SK-N-SH (cell line): ENCODE results near the gene LIMK2. TPM values are rescaled to one million over a fixed set of nuclear protein-coding genes. Genes with fewer than 3 reads are reported as not detected.

Experiments
- CTCF ChIA-PET: fragments of 300-600, 350-600 bp; formaldehyde crosslinking; extraction: SDS; loops from one replicate; lab custom pipeline; 2021; lab: Yijun Ruan, JAX
- POLR2A ChIA-PET: fragments of 350-600 bp; sonication (Branson Sonifier 250); formaldehyde crosslinking; extraction: SDS; loops from one replicate; lab custom pipeline; 2020; ENCODE audit warnings: antibody characterized with exemption, inconsistent platforms; lab: Yijun Ruan, JAX
- DNase-seq: peaks from one replicate; pipeline ENCODE4 v3.0.0; 2012
- H2AFZ ChIP-seq: fragments of 200-600 bp; sonication (generic); 2 replicates; pipeline ENCODE4 v1.8.1; 2016; ENCODE audit warnings: antibody characterized with exemption, mild to moderate bottlenecking, low read depth
- H3F3A ChIP-seq: fragments of 200-600 bp; sonication (generic); replicated peaks from 2 replicates; pipeline ENCODE3; 2016; ENCODE audit warnings: antibody characterized with exemption, mild to moderate bottlenecking; ENCODE audit not compliant: insufficient read depth
- H3K27ac ChIP-seq, 2 experiments: fragments of 200-500 bp in 1 of 2; fragments of 200-600 bp in 1 of 2; sonication (Bioruptor generic) in 1 of 2; sonication (generic), shearing (Covaris generic) in 1 of 2; 2 replicates each; pipeline versions ENCODE4 v1.5.1 to v1.6.1; 2014 to 2016; ENCODE audit warnings: low read depth in 2 of 2, inconsistent platforms in 1 of 2, low read length in 1 of 2, mild to moderate bottlenecking in 1 of 2, mixed read lengths in 1 of 2
- H3K27me3 ChIP-seq: fragments of 200-600 bp; sonication (generic), shearing (Covaris generic); 2 replicates; pipeline ENCODE4 v1.6.1; 2016; ENCODE audit warnings: mixed run types; ENCODE audit not compliant: insufficient read depth
- H3K36me3 ChIP-seq, 2 experiments: fragments of 200-500 bp in 1 of 2; fragments of 200-600 bp in 1 of 2; sonication (Bioruptor generic) in 1 of 2; sonication (generic) in 1 of 2; replicated peaks in 1 of 2; 2 replicates each; pipeline versions ENCODE3 to v1.5.1; 2014 to 2016; ENCODE audit warnings: low read length in 1 of 2, mild to moderate bottlenecking in 1 of 2; ENCODE audit not compliant: insufficient read depth in 2 of 2, control insufficient read depth in 1 of 2
- H3K4me1 ChIP-seq, 2 experiments: fragments of 200-500 bp in 1 of 2; fragments of 200-600 bp in 1 of 2; sonication (Bioruptor generic) in 1 of 2; sonication (generic), shearing (Covaris generic) in 1 of 2; 2 replicates each; pipeline versions ENCODE4 v1.5.1 to v1.6.1; 2014 to 2016; ENCODE audit warnings: low read depth in 1 of 2, low read length in 1 of 2, mixed run types in 1 of 2; ENCODE audit not compliant: insufficient read depth in 2 of 2, control insufficient read depth in 1 of 2
- H3K4me2 ChIP-seq: fragments of 200-600 bp; sonication (generic), shearing (Covaris generic); 2 replicates; pipeline ENCODE4 v1.6.1; 2017; ENCODE audit warnings: mixed run types
- H3K4me3 ChIP-seq, 2 experiments: fragments of 200-500 bp in 1 of 2; fragments of 200-600 bp in 1 of 2; sonication (Bioruptor generic) in 1 of 2; sonication (generic), shearing (Covaris generic) in 1 of 2; 2 replicates each; pipeline versions ENCODE4 v1.5.1 to v1.8.1; 2014 to 2016; ENCODE audit warnings: low read depth in 2 of 2, inconsistent platforms in 1 of 2, low read length in 1 of 2, mild to moderate bottlenecking in 1 of 2, mixed read lengths in 1 of 2, moderate library complexity in 1 of 2
- H3K79me2 ChIP-seq: fragments of 200-600 bp; sonication (generic); 2 replicates; pipeline ENCODE4 v1.8.1; 2017; ENCODE audit warnings: mild to moderate bottlenecking; ENCODE audit not compliant: insufficient read depth
- H3K9ac ChIP-seq: fragments of 200-600 bp; sonication (generic); 2 replicates; pipeline ENCODE4 v1.6.1; 2017; ENCODE audit warnings: mixed run types
- H3K9me2 ChIP-seq: fragments of 200-600 bp; sonication (generic); 2 replicates; pipeline ENCODE4 v1.6.1; 2017; ENCODE audit warnings: mixed run types
- H3K9me3 ChIP-seq: fragments of 200-600 bp; sonication (generic); 2 replicates; pipeline ENCODE4 v1.6.1; 2017; ENCODE audit warnings: mixed run types, mild to moderate bottlenecking, moderate library complexity
- H4K20me1 ChIP-seq: fragments of 200-600 bp; sonication (generic); 2 replicates; pipeline ENCODE4 v1.6.1; 2017; ENCODE audit warnings: mild to moderate bottlenecking, mixed run types; ENCODE audit not compliant: insufficient read depth
- EP300 ChIP-seq, 2 experiments: IDR thresholded peaks; 2 replicates each; pipeline versions ENCODE4 v1.4.0 to v1.6.1; 2012; ENCODE audit warnings: borderline replicate concordance in 1 of 2, low read depth in 1 of 2, low read length in 1 of 2
- GABPA ChIP-seq: IDR thresholded peaks from 2 replicates; pipeline ENCODE4 v1.4.0; 2012; ENCODE audit warnings: low read depth, mild to moderate bottlenecking
- MAX ChIP-seq: IDR thresholded peaks from 2 replicates; pipeline ENCODE4 v1.4.0; 2012; ENCODE audit warnings: low read depth
- MXI1 ChIP-seq: IDR thresholded peaks from 2 replicates; pipeline ENCODE4 v1.6.1; 2012; ENCODE audit warnings: mild to moderate bottlenecking, low read depth, low read length, improper control_type of control experiment
- NFIC ChIP-seq: IDR thresholded peaks from 2 replicates; pipeline ENCODE4 v1.4.0; 2012; ENCODE audit warnings: borderline replicate concordance
- POLR2AphosphoS5 ChIP-seq: IDR thresholded peaks from 2 replicates; pipeline ENCODE4 v1.6.1; 2012; ENCODE audit warnings: low read depth, low read length
- SIN3A ChIP-seq: IDR thresholded peaks from 2 replicates; pipeline ENCODE4 v1.6.1; 2012; ENCODE audit warnings: low read depth, mild to moderate bottlenecking, low read length, moderate library complexity, borderline replicate concordance
- SMC3 ChIP-seq: IDR thresholded peaks from 2 replicates; pipeline ENCODE4 v1.6.1; 2012; ENCODE audit warnings: low read depth, low read length, improper control_type of control experiment
- TAF1 ChIP-seq: IDR thresholded peaks from 2 replicates; pipeline ENCODE4 v1.6.1; 2012; ENCODE audit warnings: low read depth, mild to moderate bottlenecking, low read length, moderate library complexity, borderline replicate concordance
- YY1 ChIP-seq: IDR thresholded peaks from 2 replicates; pipeline ENCODE4 v1.4.0; 2012; ENCODE audit warnings: low read depth, mild to moderate bottlenecking
- WGBS: methylation state at CpG from one replicate; pipeline ENCODE4 v1.1.6; 2017; ENCODE audit warnings: low lambda C conversion rate; 5-methylcytosine and 5-hydroxymethylcytosine counted together
- polyA plus RNA-seq, 3 experiments: library from polyadenylated mRNA; depleted of rRNA; stranded (reverse); fragments of >200 nt; gene quantifications; 2 replicates each; pipeline ENCODE4 v1.2.3, GENCODE V29; 2012
- TF ChIP-seq, protein P1 (sequence below): fragments of 150-350 bp; IDR thresholded peaks from 2 replicates; pipeline ENCODE4 v1.6.1; 2016; ENCODE audit warnings: mild to moderate bottlenecking, low read depth, low read length
- TF ChIP-seq, protein P2 (sequence below): IDR thresholded peaks from 2 replicates; pipeline ENCODE4 v1.4.0; 2012; ENCODE audit warnings: low read depth, borderline replicate concordance

Gene LIMK2
- polyA plus RNA-seq, 1 of the 3 experiments (the other 2 are of a cell fraction) = 9.8 TPM

GRCh38 chr22:31248138-31248745 is 36.1 kb downstream of the LIMK2 start:
- H3K4me2 ChIP-seq = peak overlapping the region; percentile 95
- peaks cover 15 to 63% of the 10 kb centered on the region in 2 experiments for H3K4me1 ChIP-seq
- peaks cover 2 to 3% of the 10 kb centered on the region in 2 experiments for H3K36me3 ChIP-seq
- peak overlapping the region; percentile 50; the same call in 1 of the 2 replicates for H2AFZ ChIP-seq
- peak overlapping the region; percentile 73 to 80 for H3K4me3 ChIP-seq
- H3F3A ChIP-seq = peaks cover 28% of the 10 kb centered on the region
- H4K20me1 ChIP-seq = peaks cover 4% of the 10 kb centered on the region; the same call in 1 of the 2 replicates
- WGBS = 9% methylated on average over 11 of the region's 17 CpGs
- peak overlapping the region; percentile 72 for H3K9ac ChIP-seq
- H3K9me3 ChIP-seq = no peaks in the 10 kb centered on the region
- H3K79me2 ChIP-seq = peaks cover 79% of the 10 kb centered on the region
- TF ChIP-seq, protein P1, sequence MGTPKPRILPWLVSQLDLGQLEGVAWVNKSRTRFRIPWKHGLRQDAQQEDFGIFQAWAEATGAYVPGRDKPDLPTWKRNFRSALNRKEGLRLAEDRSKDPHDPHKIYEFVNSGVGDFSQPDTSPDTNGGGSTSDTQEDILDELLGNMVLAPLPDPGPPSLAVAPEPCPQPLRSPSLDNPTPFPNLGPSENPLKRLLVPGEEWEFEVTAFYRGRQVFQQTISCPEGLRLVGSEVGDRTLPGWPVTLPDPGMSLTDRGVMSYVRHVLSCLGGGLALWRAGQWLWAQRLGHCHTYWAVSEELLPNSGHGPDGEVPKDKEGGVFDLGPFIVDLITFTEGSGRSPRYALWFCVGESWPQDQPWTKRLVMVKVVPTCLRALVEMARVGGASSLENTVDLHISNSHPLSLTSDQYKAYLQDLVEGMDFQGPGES = no peak
- TF ChIP-seq TAF1 (peak; percentile 77), SMC3 (peak; percentile 4; the same call in 1 of the 2 replicates), NFIC (no peak), MAX (peak; percentile 48; the same call in 1 of the 2 replicates), POLR2AphosphoS5 (peak; percentile 82; the same call in 1 of the 2 replicates), MXI1 (peak; percentile 83), GABPA (peak; percentile 67), YY1 (no peak), SIN3A (peak; percentile 72; the same call in 1 of the 2 replicates)
- TF ChIP-seq, all 33 proteins: peak for 7
- peak overlapping the region; percentile 61 to 88 for H3K27ac ChIP-seq
- H3K27me3 ChIP-seq = no peaks in the 10 kb centered on the region
- ChIA-PET CTCF (interaction anchor here (1.1 to 8.1 kb wide), 3 partner anchors 22 to 70 kb away, joined by 3 to 85 read pairs (median 50); partner anchors contain the start of gene LIMK2), POLR2A (interaction anchor here (0.6 to 1.3 kb wide), 6 partner anchors 21 to 99 kb away, joined by 3 to 6 read pairs (median 3); partner anchors contain the start of genes LIMK2 and PIK3IP1)
- peak; percentile 85 for DNase-seq
- H3K9me2 ChIP-seq = no peaks in the 10 kb centered on the region

GRCh38 chr22:31248965-31249958 is 37.2 kb downstream of the LIMK2 start:
- no peak for DNase-seq
- Histone ChIP-seq H3K9me3 (no peaks in the 10 kb centered on the region), H4K20me1 (peaks cover 4% of the 10 kb centered on the region; the same call in 1 of the 2 replicates), H3K79me2 (peaks cover 89% of the 10 kb centered on the region), H3K9me2 (no peaks in the 10 kb centered on the region), H3K27me3 (no peaks in the 10 kb centered on the region), H3K27ac (peak overlapping the region; percentile 61 to 88; a peak in 3 of 4 replicates), H3K9ac (peak overlapping the region; percentile 72), H3K36me3 (peaks cover 2 to 3% of the 10 kb centered on the region in 2 experiments), H3K4me1 (peaks cover 8 to 57% of the 10 kb centered on the region in 2 experiments), H3K4me3 (peak overlapping the region; percentile 73 to 80), H3F3A (peaks cover 18% of the 10 kb centered on the region), H3K4me2 (peak overlapping the region; percentile 95), H2AFZ (no peak overlapping the region)
- CTCF ChIA-PET = interaction anchor here (1.4 to 8.1 kb wide), 5 partner anchors 7 to 142 kb away, joined by 3 to 85 read pairs (median 8); partner anchors contain the start of genes LIMK2 and SELENOM
- 38% methylated on average over 4 of the region's 9 CpGs for WGBS
- TF ChIP-seq, protein P2, sequence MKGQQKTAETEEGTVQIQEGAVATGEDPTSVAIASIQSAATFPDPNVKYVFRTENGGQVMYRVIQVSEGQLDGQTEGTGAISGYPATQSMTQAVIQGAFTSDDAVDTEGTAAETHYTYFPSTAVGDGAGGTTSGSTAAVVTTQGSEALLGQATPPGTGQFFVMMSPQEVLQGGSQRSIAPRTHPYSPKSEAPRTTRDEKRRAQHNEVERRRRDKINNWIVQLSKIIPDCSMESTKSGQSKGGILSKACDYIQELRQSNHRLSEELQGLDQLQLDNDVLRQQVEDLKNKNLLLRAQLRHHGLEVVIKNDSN = peak; percentile 8; the same call in 1 of the 2 replicates
- no peak for TF ChIP-seq EP300 (IDR thresholded peaks at IDR 0.05; ENCODE audit: borderline replicate concordance in 1 of 2, low read depth in 1 of 2, low read length in 1 of 2)
- POLR2A ChIA-PET = interaction anchor here (0.6 to 1.3 kb wide), 4 partner anchors 13 to 98 kb away, joined by 3 read pairs; partner anchors contain the start of gene PIK3IP1
